ENCODE data around the gene OR5B2. TPM values are rescaled to one million over a fixed set of nuclear protein-coding genes. Genes with fewer than 3 reads are reported as not detected.
"Not testable (repeated sequence)": the region's sequence is repeated elsewhere in the genome, so short reads cannot be mapped to it uniquely, and the experiment has no call there.

OR5B2 gene
- polyA plus RNA-seq, 2 donors = not detected

DNA sequence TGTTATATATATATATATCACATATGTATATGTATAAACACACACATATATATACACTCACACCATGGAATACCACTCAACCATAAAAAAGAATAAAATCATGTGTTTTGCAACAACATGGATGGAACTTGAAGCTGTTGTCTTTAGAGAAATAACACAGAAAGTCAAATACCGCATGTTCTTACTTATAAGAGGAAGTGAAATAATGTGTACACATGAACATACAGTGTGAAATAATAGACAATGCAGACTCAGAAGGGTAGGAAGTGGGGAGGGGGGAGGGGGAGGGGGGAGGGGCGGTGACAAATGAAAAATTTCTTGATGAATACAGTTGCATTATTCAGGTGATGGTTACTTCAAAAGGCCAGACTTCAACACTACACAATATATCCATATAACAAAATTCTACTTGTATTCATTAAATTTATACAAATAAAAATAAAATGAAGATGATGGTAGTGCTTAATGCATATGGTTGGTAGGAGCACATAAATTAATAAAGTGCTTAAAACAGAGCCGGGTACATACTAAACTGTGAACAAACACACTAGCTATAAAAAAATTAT lies 5.8 kb upstream of the OR5B2 start:
- Histone ChIP-seq H3K9me3 (ENCODE audit: control insufficient read depth in 2 of 2, insufficient read depth in 1 of 2, low read depth in 1 of 2, low read length in 1 of 2) (no peaks in the 10 kb centered on the region), H3K4me1 (ENCODE audit: control insufficient read depth in 2 of 2, insufficient read depth in 2 of 2, low read length in 1 of 2) (no peaks in the 10 kb centered on the region), H3K27ac (ENCODE audit: low read depth in 2 of 2, low read length in 1 of 2) (no peak overlapping the region), H3K36me3 (ENCODE audit: control insufficient read depth in 2 of 2, insufficient read depth in 2 of 2, low read length in 1 of 2) (no peaks in the 10 kb centered on the region), H3K4me3 (ENCODE audit: low read depth in 1 of 2, low read length in 2 of 2) (no peak overlapping the region), H3K27me3 (ENCODE audit: control insufficient read depth in 1 of 2, insufficient read depth in 2 of 2, low read length in 2 of 2) (no peaks in the 10 kb centered on the region)
- WGBS, 2 donors = 44 to 58% methylated on average over 3 of the region's 3 CpGs

GRCh38 chr11:58429273-58429672 lies 1.4 kb upstream of the OR5B2 start:
- WGBS, 2 donors = 20 to 36% methylated on average over 1 of the region's 1 CpG
- H3K27me3 ChIP-seq (ENCODE audit: control insufficient read depth in 1 of 2, insufficient read depth in 2 of 2, low read length in 2 of 2) = no peaks in the 10 kb centered on the region
- H3K36me3 ChIP-seq (ENCODE audit: control insufficient read depth in 2 of 2, insufficient read depth in 2 of 2, low read length in 1 of 2) = no peaks in the 10 kb centered on the region
- H3K27ac ChIP-seq (ENCODE audit: low read depth in 2 of 2, low read length in 1 of 2) = no peak overlapping the region
- H3K4me1 ChIP-seq (ENCODE audit: control insufficient read depth in 2 of 2, insufficient read depth in 2 of 2, low read length in 1 of 2) = no peaks in the 10 kb centered on the region
- H3K4me3 ChIP-seq (ENCODE audit: low read depth in 1 of 2, low read length in 2 of 2) = no peak overlapping the region
- H3K9me3 ChIP-seq (ENCODE audit: control insufficient read depth in 2 of 2, insufficient read depth in 1 of 2, low read depth in 1 of 2, low read length in 1 of 2) = no peaks in the 10 kb centered on the region

- no peaks in the 10 kb centered on the region for H3K4me1 ChIP-seq (ENCODE audit: control insufficient read depth in 2 of 2, insufficient read depth in 2 of 2, low read length in 1 of 2)
- 53 to 57% methylated on average over 1 of the region's 1 CpG for WGBS, 2 donors
- H3K27me3 ChIP-seq (ENCODE audit: control insufficient read depth in 1 of 2, insufficient read depth in 2 of 2, low read length in 2 of 2) = no peaks in the 10 kb centered on the region
- H3K9me3 ChIP-seq (ENCODE audit: control insufficient read depth in 2 of 2, insufficient read depth in 1 of 2, low read depth in 1 of 2, low read length in 1 of 2) = no peaks in the 10 kb centered on the region
- no peak within 1 kb of the TSS for H3K27ac ChIP-seq (ENCODE audit: low read depth in 2 of 2, low read length in 1 of 2)
- no peak within 1 kb of the TSS for H3K4me3 ChIP-seq (ENCODE audit: low read depth in 1 of 2, low read length in 2 of 2)
- no peaks in the 10 kb centered on the region for H3K36me3 ChIP-seq (ENCODE audit: control insufficient read depth in 2 of 2, insufficient read depth in 2 of 2, low read length in 1 of 2)
These were observed 21.1 kb downstream of the OR5B2 start, which contains the start of gene OR5B3 for GRCh38 chr11:58406774-58407173. OR5B3 (minus strand) TSS chr11:58406874; CDS start chr11:58403409, 3,465 bp downstream.

DNA sequence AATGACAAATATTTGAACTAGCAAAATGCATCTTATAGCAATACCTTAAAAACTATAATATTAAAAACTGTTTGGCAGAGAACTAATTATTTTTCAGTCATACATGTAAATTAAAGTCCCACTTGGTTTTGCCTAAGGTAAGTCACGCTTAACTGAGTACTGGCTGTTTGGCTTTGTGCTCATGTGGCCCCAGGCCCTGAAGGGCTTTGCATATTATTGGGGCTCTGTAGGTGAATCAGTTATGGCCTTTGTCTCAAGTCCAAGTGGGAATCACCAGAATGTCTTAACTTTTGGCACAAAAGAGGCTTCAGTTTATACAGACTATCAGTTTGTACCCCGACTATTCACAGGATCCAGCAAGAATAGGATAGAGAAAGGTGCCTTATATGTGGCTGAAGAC lies 28.3 kb downstream of the OR5B2 start:
- H3K4me1 ChIP-seq (ENCODE audit: control insufficient read depth in 2 of 2, insufficient read depth in 2 of 2, low read length in 1 of 2); H3K27ac ChIP-seq (ENCODE audit: low read depth in 2 of 2, low read length in 1 of 2); H3K27me3 ChIP-seq (ENCODE audit: control insufficient read depth in 1 of 2, insufficient read depth in 2 of 2, low read length in 2 of 2); H3K4me3 ChIP-seq (ENCODE audit: low read depth in 1 of 2, low read length in 2 of 2); H3K9me3 ChIP-seq (ENCODE audit: control insufficient read depth in 2 of 2, insufficient read depth in 1 of 2, low read depth in 1 of 2, low read length in 1 of 2); H3K36me3 ChIP-seq (ENCODE audit: control insufficient read depth in 2 of 2, insufficient read depth in 2 of 2, low read length in 1 of 2): not testable (repeated sequence)
- WGBS, 2 donors = 50 to 69% methylated on average over 1 of the region's 2 CpGs

DNA sequence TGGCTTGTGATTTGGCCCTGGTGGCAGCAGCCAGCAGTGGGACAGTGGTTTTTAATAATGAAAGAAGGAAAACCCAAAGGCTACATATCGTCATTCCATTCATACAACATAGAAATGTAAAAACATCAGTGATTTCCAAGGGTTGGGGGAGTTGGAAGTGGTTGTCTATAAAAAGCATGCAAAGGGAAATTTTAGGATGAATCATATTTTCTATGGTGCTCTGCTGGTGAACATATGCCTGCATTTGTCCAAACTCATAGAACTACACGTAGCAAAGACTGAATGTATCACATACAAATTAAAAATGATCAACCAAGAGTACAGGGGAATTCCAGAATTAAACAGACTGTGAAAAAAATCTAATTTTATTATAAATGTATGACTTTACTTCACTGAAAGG lies 32.3 kb downstream of the OR5B2 start:
- Histone ChIP-seq H3K4me3 (ENCODE audit: low read depth in 1 of 2, low read length in 2 of 2) (no peak overlapping the region), H3K4me1 (ENCODE audit: control insufficient read depth in 2 of 2, insufficient read depth in 2 of 2, low read length in 1 of 2) (no peaks in the 10 kb centered on the region), H3K36me3 (ENCODE audit: control insufficient read depth in 2 of 2, insufficient read depth in 2 of 2, low read length in 1 of 2) (no peaks in the 10 kb centered on the region), H3K9me3 (ENCODE audit: control insufficient read depth in 2 of 2, insufficient read depth in 1 of 2, low read depth in 1 of 2, low read length in 1 of 2) (peaks cover 0 to 4% of the 10 kb centered on the region in 2 donors), H3K27ac (ENCODE audit: low read depth in 2 of 2, low read length in 1 of 2) (no peak overlapping the region), H3K27me3 (ENCODE audit: control insufficient read depth in 1 of 2, insufficient read depth in 2 of 2, low read length in 2 of 2) (no peaks in the 10 kb centered on the region)
- 62 to 65% methylated on average over 2 of the region's 2 CpGs for WGBS, 2 donors

- no peaks in the 10 kb centered on the region for H3K4me1 ChIP-seq (ENCODE audit: control insufficient read depth in 2 of 2, insufficient read depth in 2 of 2, low read length in 1 of 2)
- H3K27me3 ChIP-seq (ENCODE audit: control insufficient read depth in 1 of 2, insufficient read depth in 2 of 2, low read length in 2 of 2) = no peaks in the 10 kb centered on the region
- H3K4me3 ChIP-seq (ENCODE audit: low read depth in 1 of 2, low read length in 2 of 2) = no peak overlapping the region
- no peaks in the 10 kb centered on the region for H3K36me3 ChIP-seq (ENCODE audit: control insufficient read depth in 2 of 2, insufficient read depth in 2 of 2, low read length in 1 of 2)
- peaks cover 0 to 4% of the 10 kb centered on the region in 2 donors for H3K9me3 ChIP-seq (ENCODE audit: control insufficient read depth in 2 of 2, insufficient read depth in 1 of 2, low read depth in 1 of 2, low read length in 1 of 2)
- H3K27ac ChIP-seq (ENCODE audit: low read depth in 2 of 2, low read length in 1 of 2) = no peak overlapping the region
These were observed 33.7 kb downstream of the OR5B2 start for GRCh38 chr11:58394195-58394594.

GRCh38 chr11:58392746-58393145 lies 35.2 kb downstream of the OR5B2 start:
- H3K36me3 ChIP-seq (ENCODE audit: control insufficient read depth in 2 of 2, insufficient read depth in 2 of 2, low read length in 1 of 2) = no peaks in the 10 kb centered on the region
- no peaks in the 10 kb centered on the region for H3K27me3 ChIP-seq (ENCODE audit: control insufficient read depth in 1 of 2, insufficient read depth in 2 of 2, low read length in 2 of 2)
- no peak overlapping the region for H3K4me3 ChIP-seq (ENCODE audit: low read depth in 1 of 2, low read length in 2 of 2)
- peaks cover 0 to 4% of the 10 kb centered on the region in 2 donors for H3K9me3 ChIP-seq (ENCODE audit: control insufficient read depth in 2 of 2, insufficient read depth in 1 of 2, low read depth in 1 of 2, low read length in 1 of 2)
- no peaks in the 10 kb centered on the region for H3K4me1 ChIP-seq (ENCODE audit: control insufficient read depth in 2 of 2, insufficient read depth in 2 of 2, low read length in 1 of 2)
- no peak overlapping the region for H3K27ac ChIP-seq (ENCODE audit: low read depth in 2 of 2, low read length in 1 of 2)
- 26 to 40% methylated on average over 1 of the region's 1 CpG for WGBS, 2 donors

DNA sequence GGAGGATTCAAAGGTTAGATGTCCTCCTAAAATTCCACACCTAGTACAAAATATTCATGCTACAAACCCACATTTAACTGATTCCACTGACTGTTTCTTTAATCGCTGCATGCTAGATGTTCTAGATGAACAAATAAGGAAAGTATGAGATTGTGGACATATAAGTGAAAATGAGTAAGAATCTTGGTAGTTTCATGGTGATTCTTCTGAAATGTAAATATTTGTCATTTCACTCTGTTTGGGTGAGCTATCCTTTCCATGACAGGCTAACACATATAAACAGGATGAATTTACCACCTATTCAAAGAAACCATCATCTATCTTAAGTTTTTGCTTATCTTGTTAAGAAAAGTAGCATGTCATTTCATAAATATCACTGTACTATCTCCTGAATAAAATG lies 36.0 kb downstream of the OR5B2 start:
- no peaks in the 10 kb centered on the region for H3K36me3 ChIP-seq (ENCODE audit: control insufficient read depth in 2 of 2, insufficient read depth in 2 of 2, low read length in 1 of 2)
- no peaks in the 10 kb centered on the region for H3K4me1 ChIP-seq (ENCODE audit: control insufficient read depth in 2 of 2, insufficient read depth in 2 of 2, low read length in 1 of 2)
- 86 to 96% methylated on average over 1 of the region's 1 CpG for WGBS, 2 donors
- H3K27ac ChIP-seq (ENCODE audit: low read depth in 2 of 2, low read length in 1 of 2) = no peak overlapping the region
- peaks cover 0 to 4% of the 10 kb centered on the region in 2 donors for H3K9me3 ChIP-seq (ENCODE audit: control insufficient read depth in 2 of 2, insufficient read depth in 1 of 2, low read depth in 1 of 2, low read length in 1 of 2)
- no peaks in the 10 kb centered on the region for H3K27me3 ChIP-seq (ENCODE audit: control insufficient read depth in 1 of 2, insufficient read depth in 2 of 2, low read length in 2 of 2)
- H3K4me3 ChIP-seq (ENCODE audit: low read depth in 1 of 2, low read length in 2 of 2) = no peak overlapping the region

DNA sequence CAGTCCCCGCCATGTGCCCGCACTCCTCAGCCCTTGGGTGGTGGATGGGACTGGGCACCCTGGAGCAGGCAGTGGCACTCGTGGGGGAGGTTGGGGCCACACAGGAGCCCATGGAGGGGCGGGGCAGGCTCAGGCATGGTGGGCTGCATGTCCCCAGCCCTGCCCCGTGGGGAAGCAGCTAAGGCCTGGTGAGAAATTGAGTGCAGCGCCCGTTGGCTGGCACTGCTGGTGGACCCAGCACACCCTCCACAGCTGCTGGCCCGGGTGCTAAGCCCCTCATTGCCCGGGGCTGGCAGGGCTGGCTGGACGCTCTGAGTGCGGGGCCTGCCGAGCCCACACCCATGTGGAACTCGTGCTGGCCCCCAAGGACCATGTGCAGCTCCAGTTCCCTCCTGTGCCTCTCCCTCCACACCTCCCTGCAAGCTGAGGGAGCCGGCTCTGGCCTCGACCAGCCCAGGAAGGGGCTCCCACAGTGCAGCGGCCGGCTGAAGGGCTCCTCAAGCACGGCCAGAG lies 37.3 kb downstream of the OR5B2 start:
- Histone ChIP-seq H3K27ac (ENCODE audit: low read depth in 2 of 2, low read length in 1 of 2) (no peak overlapping the region), H3K4me3 (ENCODE audit: low read depth in 1 of 2, low read length in 2 of 2) (no peak overlapping the region), H3K27me3 (ENCODE audit: control insufficient read depth in 1 of 2, insufficient read depth in 2 of 2, low read length in 2 of 2) (no peaks in the 10 kb centered on the region), H3K4me1 (ENCODE audit: control insufficient read depth in 2 of 2, insufficient read depth in 2 of 2, low read length in 1 of 2) (no peaks in the 10 kb centered on the region), H3K9me3 (ENCODE audit: control insufficient read depth in 2 of 2, insufficient read depth in 1 of 2, low read depth in 1 of 2, low read length in 1 of 2) (peaks cover 0 to 4% of the 10 kb centered on the region in 2 donors), H3K36me3 (ENCODE audit: control insufficient read depth in 2 of 2, insufficient read depth in 2 of 2, low read length in 1 of 2) (no peaks in the 10 kb centered on the region)
- 82 to 84% methylated on average over 14 to 18 of the region's 18 CpGs for WGBS, 2 donors
